GM19043 (cell line): ENCODE measurements around the gene THOC2.
"Not testable (repeated sequence)": the region's sequence is repeated elsewhere in the genome, so short reads cannot be mapped to it uniquely, and the experiment has no call there.

ENCODE experiments used
- ATAC-seq: cut with Tn5 transposase; IDR thresholded peaks from one replicate; pipeline ENCODE4 v1.9.1; 2021; ENCODE audit warnings: low read depth; ENCODE audit not compliant: unreplicated experiment

The THOC2 gene

GRCh38 chrX:123739474-123739873 is 6.6 kb upstream of the THOC2 start:
- ATAC-seq: no peak

- ATAC-seq: no peak
These were observed 5.6 kb upstream of the THOC2 start for GRCh38 chrX:123738378-123738940.

GRCh38 chrX:123736333-123736921 is 3.6 kb upstream of the THOC2 start:
- ATAC-seq: no peak

- ATAC-seq: not testable (repeated sequence)
These were observed 2.3 kb upstream of the THOC2 start for GRCh38 chrX:123735137-123735536.

GRCh38 chrX:123734079-123734478 is 1.2 kb upstream of the THOC2 start:
- ATAC-seq: not testable (repeated sequence)

GRCh38 chrX:123731987-123732669 is 724 bp downstream of the THOC2 start:
- peak; percentile 18 for ATAC-seq

DNA sequence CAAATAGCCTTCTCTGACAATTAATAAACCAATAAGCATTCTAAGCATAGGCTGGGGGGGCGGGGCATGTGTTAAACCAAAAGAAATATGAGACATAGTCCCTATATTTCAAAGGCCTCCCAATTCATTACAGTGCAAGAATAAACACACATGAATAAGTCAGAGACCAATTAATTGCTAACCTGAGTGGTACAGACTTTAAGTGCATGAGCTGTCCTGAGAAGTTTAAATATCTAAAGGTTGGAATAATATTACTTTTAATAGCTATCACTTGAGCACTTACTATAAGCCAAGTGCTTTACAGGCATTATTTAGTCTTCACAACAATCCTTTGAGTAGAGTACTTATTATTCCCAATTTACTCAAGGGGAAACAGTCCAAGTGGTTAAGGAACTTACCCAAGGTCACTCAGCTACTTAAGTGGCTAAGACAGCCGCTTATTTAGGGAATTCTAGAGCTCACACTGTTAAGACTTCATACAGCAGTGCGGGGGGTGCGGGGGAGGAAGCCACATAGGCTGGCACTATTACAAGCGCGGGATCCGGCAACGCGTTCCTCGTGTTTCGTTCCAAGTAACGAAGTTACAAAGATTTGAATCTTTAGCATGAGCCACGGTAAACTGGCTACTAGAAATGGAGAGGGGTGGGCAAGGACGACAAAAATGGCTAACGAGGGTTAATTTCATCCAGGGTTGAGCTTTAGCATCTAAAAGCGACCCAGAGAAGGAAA is 1.4 kb downstream of the THOC2 start:
- ATAC-seq: no peak

GRCh38 chrX:123728554-123728953 is 4.3 kb downstream of the THOC2 start:
- ATAC-seq: no peak

GRCh38 chrX:123728016-123728415 is 4.8 kb downstream of the THOC2 start:
- no peak for ATAC-seq

- not testable (repeated sequence) for ATAC-seq
These were observed 10.7 kb downstream of the THOC2 start for GRCh38 chrX:123722193-123722592.

GRCh38 chrX:123720486-123720885 is 12.4 kb downstream of the THOC2 start:
- ATAC-seq: no peak

- no peak for ATAC-seq
These were observed 19.0 kb downstream of the THOC2 start for GRCh38 chrX:123713841-123714240.

DNA sequence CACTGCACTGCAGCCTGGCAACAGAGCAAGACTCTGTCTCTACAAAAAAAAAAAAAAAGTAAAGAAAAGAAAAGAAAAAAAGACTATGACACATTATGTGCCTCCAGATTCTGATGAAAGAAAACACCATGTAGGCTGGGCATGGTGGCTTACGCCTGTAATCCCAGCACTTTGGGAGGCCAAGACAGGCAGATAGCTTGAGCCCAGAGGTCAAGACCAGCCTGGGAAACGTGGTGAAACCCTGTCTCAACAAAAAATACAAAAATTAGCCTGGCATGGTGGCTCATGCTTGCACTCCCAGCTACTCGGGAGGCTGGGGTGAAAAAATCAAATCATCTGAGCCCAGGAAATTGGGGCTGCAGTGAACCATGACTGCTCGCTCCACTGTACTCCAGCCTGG is 19.4 kb downstream of the THOC2 start:
- no peak for ATAC-seq

- ATAC-seq: not testable (repeated sequence)
These were observed 21.7 kb downstream of the THOC2 start for GRCh38 chrX:123711201-123711600.

DNA sequence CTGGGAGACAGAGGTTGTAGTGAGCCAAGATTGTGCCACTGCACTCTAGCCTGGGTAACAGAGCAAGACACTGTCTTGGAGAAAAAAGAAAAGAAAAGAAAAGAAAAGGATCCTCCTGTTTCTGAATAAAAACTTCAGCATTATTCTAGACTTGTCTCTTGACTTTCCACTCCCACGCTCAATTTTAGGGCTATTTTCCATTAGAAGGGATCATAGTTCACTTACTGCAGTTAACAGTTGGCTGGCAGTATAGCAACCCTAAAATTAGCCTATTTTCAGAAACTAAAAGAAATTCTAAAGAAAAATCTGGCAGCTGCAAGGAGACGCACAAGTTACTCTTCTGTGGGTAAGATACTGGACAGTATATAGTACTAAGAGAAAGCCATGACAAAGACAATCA is 28.1 kb downstream of the THOC2 start:
- no peak for ATAC-seq

GRCh38 chrX:123698979-123699520 is 33.8 kb downstream of the THOC2 start:
- ATAC-seq: no peak

DNA sequence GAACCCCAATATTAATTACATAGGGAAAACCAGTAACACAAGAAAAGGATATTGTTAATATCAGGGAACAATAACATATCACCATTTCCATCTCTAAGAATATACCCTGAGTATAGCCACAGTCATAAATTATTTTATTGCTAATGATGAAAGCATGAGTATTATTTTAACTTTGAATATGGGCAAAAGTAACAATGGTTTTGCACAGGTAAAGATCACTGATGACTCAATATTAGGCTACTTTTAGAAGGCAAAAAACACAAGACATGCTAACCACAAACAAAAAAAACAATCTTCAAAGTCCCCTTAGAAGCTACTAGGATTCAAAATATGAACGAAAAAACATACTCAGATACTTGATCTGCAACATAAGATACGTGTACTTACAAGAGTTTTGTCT is 36.5 kb downstream of the THOC2 start:
- ATAC-seq: no peak

- ATAC-seq: no peak
These were observed 37.6 kb downstream of the THOC2 start for GRCh38 chrX:123695242-123695641.

GRCh38 chrX:123691776-123692175 is 41.1 kb downstream of the THOC2 start:
- no peak for ATAC-seq

DNA sequence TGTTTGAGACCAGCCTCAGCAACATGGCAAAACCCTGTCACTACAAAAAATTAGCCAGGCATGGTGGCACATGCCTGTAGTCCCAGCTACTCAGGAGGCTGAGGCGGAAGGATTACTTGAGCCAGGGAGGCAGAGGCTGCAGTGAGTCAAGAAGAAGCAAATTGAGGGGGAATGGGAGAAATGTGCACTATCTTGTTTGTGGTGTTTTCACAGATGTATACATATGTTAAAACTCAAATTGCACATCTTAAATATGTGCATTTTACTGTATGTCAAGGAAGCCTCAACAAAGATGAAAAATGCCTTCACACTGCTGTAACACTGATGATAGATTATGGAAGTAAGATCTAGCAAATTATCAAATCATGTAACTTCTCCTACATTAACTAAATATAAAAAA is 44.3 kb downstream of the THOC2 start:
- no peak for ATAC-seq

DNA sequence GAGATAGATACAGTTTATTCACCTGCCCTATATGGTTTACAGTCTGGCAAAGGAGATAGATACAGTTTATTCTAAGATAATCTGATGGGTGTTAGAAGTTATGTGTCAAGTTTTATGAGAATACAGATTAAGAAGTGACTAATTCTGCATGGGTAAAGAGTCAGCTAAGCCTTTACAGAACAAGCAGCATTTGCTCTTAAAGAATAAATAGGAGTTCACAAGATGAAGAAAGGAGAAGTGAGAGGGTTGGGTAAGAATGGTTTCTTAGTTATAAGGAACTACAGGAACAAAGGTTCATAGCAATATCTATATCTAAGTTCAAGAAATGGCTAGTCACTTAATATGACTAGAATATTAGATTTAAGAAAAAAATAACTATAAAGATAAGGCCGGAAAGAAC is 47.6 kb downstream of the THOC2 start:
- ATAC-seq: no peak
